GM18499 (cell line): ENCODE results near the gene KAT7.

Source experiments
- ATAC-seq: cut with Tn5 transposase; IDR thresholded peaks from one replicate; pipeline ENCODE4 v1.9.1; 2021; ENCODE audit warnings: moderate number of reproducible peaks; ENCODE audit not compliant: insufficient read depth, unreplicated experiment

The KAT7 gene

DNA sequence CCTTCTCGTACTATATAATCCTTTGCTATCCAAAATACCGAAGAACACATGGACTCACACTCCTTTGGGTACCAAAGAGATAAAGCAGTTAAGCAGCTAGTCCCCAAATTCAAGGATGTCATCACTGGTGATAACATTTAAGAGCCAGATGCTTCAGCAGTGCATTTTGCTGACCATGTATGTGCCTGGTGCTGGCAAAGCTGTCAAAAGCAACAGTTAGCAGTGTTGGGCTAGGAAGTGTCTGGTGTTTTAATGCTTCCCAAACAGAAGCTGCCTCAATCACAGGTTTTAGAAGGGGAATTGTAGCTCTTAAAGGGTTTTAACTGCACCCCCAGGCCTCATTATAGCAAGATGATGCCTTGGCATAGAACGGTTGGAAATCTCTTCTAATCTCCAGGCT, 29.3 kb upstream of the KAT7 start:
- no peak for ATAC-seq

DNA sequence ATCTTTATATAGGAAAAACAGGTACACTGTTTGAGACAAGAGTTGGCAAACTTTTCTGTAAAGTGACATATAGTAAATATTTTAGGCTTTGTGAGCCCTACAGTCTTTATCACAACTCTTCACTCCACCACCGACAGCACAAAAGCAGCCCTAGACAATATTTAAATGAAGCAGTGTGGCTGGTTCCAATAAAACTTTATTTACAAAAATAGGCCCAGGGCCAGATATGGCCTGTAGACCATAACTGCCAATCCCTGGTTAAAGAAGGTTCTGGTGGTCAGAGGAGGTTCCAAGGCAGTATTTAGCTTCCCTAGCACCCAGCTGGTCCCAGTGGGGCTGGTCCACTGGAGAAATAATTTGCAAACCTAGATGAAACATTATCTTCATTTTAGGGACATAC, 28.2 kb upstream of the KAT7 start:
- ATAC-seq, result no peak

DNA sequence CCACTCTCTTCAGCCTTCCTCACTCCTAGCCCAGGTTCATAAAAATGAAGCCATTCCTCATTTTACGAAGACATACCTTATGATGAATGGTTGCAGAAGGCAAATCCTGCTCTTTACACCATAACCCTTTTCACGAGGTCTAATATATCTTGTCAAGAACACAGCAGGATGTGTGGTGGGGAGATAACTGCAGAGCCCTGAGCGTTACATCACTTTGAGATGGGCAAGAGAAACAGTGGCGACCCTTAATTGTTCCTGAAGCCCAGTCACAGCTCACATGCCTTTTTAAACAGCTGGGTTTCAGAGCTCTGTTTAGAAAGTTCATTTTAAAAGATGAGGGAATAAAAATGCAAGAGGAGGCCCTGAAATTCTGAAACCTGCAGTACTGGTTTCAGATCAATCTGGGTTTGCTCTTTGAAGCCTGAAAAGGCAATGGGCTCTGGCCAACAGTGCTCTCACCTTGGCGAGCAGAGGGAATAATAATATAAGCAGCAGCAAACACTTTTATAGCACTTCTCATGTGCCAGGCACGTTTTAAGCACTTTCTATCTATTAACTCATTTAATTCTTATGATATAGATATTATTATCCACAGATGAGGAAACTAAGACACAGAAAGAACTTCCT, 27.4 kb upstream of the KAT7 start:
- ATAC-seq, result no peak

DNA sequence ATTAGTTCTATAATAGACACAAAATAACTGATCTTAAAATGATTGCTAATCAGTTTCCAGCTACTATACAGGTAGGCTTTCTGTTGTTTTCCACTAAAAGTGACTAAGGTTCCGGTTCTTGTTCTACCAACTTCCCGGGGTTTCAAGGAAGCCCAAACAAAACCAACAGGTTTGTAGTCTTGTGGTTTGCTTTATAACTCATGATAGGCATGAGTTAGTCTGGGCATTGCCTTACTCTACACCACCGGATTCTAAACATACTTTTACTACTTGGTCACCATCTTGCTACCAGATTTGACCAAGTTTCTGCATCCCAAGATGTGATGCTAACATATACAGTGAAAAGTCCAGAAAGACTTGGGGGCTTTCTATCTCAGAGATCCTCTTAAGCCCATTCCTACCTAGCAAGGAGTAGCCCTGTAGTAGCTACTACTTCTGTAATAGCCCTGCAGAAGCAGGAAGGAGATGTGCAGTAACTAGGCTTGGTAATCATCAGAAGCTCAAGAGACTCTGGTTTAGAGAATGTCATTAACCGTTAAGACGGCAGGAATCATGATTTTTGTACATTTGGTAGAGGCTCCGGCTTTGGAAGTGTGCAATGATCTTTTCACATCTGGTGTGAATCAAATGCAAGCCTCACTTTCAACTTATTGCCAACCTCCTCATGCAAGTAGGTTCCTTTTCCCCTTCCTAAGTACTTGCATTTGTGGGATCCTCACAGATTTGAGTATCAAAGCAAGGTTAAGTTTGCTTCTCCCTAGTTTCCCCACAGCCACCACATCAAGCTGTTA, 26.1 kb upstream of the KAT7 start:
- no peak for ATAC-seq

DNA sequence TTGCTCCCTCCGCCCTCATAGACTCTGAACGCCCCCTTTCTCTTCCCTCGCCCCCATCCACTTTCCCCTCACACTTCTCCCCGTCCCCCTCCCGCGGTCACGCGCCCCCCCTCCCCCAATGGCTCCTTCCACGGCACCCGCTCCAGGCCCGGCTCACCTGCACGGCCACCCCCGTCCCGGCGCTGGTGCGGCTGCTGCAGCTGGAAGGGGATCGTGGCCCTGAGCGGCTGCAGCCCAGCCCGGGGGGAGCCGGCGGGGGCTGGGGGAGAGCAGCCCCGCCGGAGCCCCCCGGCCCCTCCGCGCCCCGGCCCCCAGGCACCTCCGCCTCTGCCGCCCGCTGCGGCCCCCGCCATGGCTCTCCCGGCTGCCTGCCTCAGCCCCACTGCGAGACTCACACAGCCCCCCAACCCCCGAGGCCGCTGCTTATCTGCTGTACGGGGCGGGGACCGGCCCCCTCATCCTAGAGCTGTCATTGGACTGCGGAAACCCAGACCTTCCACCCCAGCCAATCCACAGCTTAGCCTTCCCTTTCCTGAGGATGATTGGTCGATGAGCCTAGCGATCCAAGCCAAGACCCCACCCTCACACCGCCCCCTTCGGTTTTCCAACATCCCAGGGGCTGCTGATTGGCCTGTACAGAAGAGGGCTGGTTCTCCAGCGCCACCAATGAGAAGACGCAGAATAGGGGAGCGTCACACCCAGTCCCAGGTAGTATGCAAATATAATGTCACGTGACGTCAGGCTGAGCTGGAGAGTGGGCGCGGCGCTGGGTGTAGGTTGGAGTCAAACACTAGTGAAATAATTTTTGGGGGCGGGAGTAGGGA, 24.5 kb upstream of the KAT7 start, which contains the start of gene FAM117A:
Gene FAM117A, minus strand, starts transcription at position 397 of the 824 bp plus-strand sequence. Its CDS starts 44 bp downstream, at position 353.
- peak; percentile 84 for ATAC-seq

DNA sequence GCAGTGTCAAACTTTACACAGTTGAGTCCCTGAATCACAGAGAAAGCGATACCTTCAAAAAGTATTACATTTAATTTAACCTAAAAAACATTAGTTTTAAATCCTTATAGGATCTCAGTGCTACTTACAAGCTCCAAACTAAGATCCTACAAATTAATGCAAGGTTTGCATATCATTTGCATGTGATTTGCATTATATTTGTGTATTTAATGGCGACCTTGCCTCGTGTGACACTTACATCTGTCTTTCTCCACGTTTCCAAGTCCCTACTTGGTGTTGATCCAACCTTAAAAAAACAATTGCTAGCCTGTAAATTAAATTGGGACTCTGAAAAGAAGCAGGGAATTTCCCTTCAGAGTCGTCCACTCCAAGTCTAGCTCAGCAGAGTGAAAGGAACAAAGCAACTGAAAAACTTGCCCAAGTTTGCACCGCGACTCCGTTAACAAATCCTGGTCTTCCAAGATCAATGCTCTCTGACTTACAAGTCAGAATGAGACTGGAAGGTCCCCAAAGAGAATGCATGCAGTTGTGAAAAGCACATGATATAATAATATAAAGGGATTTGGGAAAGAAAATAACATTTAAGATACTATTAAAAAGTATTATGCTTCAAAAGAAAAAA, 23.8 kb upstream of the KAT7 start:
- ATAC-seq, result no peak

DNA sequence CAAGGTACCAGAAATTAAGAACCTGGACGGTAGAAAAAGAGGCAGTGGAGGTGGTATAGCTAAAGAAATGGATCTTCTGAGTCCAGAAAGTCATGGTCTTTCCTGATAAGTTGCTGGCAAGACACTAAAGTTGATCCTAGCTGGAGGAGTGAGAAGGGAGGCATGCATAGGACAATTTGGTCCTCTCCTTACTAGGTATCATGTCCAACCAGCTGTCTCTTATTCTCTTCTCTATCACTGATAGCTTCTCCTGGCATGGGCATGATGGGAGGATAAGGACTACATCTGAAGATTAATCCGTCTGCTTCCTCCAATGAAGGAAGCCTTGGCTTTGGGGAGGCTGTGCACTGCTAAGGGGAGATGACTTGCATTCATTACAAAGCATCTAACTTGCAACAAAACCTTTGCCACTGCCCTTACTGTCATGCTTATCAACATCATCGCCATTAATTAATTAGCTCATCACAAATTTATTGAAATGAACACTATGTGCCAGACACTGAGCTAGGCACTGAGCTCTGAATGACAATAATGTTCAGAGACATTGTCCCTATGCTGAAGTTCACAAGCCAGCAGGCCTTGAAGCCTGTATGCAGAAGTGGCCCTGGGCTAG, 21.5 kb upstream of the KAT7 start:
- no peak for ATAC-seq

DNA sequence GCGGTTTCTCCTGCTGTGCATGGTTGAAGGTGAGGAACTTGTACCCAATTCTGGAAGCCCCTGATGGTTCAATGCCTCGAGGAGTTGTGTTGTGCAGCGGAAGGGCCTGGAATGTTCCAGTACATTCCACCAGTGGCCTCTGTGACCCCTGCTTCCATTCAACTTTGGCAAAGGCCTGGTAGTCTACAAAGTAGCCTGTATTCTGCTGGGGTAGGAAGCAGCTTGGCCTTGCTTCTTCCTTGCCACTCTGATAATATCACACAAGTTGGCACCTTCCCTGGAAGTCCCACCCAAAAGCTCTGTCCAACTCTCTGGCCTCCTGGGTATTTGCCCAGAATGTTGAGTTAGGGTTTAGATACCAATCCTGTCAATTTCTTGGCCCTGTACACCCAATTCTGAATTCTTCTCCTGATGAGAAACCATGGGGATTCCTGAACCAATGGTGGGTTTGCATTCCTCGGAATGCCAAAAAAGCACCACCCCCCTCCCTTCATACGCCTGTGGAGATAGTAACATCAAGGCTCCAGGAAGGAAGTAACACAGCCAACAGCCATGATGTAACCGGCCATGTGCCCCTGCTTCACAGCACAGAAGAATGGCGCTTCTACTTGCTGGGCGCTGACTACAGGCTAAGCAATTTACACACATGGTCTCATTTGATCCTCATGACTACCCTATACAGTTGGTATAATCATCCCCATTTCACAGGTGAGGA, 12.8 kb upstream of the KAT7 start:
- no peak for ATAC-seq

DNA sequence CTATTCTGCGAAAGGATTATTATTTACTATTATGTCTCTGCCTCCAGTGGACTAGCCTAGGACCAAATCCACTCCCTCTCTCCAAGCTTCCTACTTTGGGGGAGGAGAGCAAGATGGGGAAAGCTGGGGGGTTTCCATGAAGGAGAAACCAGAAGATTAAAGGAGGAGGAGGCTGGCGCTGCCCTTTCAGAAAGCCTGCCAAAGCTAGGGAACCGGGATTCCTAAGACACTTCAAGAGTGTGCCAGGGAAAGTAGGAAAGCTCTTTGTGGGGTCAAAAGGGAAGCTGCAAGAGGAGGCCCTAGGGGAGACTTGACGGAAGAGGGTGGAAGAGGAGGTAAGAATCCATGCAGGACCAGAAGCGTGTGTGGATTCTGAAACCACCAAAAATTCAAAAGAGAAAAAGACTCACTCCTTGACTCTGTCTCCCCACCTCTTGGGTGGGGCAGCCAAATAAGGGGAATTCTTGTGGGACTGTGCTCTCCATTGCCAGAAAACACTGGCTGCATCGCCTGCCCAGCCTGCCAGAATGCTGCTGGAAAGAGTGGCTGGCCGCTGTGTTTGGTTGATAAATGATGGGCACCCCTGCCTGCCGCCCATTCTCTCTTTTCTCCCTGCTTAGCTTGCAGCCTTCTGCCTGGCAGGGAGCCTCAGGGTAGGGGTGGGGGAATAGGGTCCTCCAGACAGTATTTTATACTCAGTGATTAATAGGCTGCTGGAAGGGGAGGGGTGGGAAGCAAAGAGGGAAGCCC, 11.8 kb upstream of the KAT7 start:
- no peak for ATAC-seq

DNA sequence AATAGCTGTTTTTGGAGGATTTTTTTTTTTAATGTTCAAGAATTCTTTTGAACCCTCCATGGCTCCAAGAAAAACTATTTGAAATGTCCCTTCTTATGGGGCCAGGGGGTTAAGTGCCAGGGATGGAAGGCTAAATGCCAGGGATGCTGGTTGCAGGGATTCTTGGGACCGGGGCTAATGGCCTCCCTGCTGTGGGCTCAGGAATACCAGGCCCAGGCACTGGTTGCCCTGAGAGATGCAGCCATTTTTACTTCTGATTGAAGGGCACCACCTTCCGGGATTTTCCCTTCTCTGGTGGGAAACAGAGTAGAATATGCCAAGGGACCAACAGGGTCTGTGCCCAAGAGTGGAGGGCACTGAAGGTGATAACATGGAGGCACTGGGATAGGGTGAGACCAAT, 10.9 kb upstream of the KAT7 start:
- no peak for ATAC-seq

DNA sequence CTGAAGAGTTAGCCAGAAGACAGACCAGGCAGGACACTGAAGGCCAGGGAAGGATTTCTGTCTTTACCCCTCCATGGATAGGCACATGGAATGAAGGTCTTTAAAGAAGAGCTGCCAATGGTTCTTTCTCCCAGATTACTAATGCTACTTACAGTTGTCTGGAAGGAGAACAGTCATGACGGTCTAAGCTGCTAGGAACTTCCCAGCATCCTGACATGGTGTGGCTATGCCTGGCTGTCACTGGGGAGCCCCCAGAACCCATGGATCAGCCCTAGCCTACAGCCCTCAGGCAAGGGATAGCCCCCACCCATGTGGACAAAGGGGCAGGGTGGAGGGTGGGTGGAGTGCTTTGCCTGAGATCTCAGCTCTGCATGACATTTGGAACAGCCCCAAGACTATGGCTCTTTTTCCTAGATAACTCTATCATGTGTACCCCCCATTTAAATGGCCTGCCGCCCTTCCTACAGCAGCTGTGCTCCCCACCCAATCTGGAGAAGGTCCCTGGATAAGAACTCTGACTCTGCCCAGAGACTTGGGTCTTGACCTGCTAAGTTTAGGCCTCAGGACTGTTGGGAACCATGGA, 9.2 kb upstream of the KAT7 start:
- ATAC-seq, result no peak

DNA sequence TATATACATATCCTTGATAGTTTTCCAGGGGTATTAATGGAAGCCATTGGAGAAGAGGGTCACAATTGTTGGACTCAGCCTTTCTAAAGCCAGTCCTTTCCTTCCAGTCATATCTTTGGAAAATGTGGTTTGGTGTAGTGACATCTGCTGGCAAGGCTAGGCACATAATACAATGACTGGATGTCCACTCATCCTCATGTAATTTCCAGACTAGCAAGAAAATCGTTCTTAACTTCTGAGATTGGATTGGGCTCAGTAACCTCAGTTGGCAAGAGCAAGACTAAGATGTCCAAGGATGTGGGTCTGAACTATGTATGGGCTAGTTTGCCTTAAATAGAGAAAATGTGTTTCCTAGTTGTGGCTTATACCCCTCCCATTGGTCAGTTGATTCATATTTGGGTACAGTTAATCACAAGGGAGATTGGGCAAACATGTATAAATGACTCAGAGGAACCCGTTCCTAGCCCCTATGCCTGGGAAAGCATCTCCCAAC, 8.7 kb upstream of the KAT7 start:
- ATAC-seq, result no peak

DNA sequence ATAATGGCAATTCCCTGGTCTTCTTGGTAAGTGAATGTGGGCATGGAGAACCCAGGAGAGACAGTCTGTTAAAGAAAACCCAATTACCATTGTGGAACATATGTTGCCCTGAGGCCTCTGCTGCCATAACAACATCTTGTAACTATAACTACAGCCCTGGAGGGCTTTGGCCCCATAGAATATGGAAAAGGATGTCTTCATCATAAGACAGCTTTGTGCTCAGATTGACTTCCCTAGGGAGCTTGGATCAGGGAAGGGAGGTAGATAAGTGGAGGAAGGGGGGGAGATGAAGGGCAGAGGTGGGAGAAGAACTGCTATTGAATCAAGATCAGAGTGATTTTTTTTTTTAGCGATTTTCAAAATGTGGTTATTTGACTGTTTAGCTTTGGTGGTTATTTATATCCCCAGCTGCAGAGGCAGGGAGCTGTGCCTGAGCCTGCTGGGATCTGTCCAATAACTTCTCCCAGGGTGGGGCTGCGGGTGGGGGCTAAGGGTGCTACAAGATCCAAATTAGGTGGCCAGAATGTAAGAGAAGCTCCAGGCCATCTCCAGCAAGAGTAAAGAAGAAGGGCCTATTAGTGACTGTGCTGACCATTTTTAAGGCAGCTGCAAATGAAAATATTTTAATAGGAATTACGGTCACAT, 5.3 kb upstream of the KAT7 start:
- no peak for ATAC-seq

DNA sequence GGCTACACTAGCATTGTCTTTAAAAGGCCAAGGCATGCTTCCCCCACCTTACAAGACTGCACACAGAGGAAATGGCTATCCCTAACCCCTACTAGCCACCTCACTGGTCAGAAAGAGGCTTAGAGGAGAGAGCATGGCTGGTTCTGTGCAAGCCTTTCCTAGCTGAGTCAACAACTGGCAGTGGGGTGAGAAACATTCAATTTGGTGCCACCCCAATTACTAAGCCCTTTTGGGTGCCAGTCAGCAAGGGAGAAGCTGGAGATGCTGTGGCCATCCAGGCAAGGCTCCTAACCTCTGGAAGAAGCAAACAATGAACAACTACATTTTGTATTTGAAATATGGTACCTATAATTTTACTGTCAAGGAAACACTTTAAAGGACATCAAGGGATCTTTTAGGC, 4.7 kb upstream of the KAT7 start:
- no peak for ATAC-seq

DNA sequence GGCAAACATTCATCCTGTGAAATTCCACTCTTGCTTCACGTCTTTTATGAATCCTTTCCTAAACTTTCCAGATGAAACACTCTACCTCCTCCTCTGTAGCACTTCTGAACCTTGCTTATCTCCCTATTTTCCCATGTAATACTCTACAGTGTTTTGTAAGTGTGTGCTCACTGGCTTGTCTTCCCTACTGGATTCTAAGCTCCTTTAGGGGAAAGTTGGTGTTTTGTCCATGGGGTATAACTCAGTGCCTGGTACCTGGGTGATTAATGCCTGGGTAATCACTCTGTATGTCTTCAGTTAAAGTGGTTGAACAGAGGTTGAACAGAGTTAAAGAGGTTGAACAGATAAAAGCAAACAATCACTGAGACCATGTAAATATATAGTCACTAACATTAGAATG, 3.8 kb upstream of the KAT7 start:
- ATAC-seq, result no peak

DNA sequence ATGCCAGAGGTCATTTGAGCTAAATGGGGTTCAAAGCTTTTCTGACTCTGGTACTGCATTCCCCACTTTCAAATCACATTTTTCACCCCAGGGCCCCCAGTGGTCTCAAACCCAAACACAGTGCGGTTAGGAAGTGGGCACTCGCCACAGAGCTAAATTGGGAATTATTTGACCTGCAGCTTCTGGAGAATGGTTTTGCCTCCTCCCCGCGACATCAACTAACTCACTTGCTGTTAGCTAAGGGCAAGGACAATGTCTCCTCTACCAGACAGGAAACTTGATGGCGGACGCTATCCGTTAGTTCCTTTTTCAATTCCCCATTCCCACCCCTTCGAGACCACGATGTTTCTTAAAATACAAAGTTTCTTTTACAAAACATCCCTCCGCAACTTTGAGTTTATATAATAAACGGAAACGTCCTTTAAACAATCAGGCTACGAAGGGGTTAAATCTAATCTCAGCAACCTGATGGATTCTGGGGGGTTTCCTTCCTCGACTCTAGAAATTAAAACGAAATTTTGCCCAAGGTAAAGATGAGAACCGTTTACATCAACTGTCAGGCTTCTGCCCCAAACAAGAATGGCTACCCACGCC, 500 bp upstream of the KAT7 start:
- ATAC-seq, result no peak

DNA sequence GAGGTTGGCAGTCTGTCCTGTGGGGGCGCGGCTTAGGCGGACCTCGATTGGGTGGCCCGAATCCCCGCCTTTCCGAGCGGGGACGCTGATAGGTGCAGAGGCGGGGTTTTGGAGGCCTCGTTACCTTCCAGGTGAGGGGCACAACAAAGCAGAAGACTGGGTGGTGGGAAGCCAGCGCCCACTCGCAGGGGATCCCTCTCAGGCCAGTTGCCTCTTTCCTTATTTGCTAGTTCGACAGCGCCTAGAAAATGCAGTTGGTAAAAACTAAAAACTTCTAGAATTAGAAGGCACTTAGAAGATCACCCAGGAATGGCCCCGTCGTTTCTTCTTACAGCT, 730 bp downstream of the KAT7 start:
- ATAC-seq, result no peak

DNA sequence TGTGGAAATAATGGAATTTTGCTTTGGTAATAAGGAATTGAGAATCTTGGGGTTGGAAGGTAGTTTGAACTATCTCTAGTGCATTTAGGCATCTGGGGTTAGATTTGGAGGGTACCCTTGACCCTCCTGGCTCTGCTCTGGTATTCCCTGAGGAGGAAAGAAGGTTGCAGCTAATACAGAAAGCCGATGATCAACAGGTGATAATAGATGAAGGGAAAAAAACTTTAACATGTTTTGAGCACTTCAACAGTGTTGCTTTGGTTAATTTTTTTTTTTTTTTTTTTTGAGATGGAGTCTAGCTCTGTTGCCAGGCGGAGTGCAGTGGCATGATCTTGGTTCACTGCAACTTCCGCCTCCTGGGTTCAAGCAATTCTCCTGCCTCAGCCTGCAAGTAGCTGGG, 4.8 kb downstream of the KAT7 start:
- ATAC-seq, result no peak
